Left lung (tissue), 10 donors: Measurements from ENCODE around the gene ZNF333. TPM values are rescaled to one million over a fixed set of nuclear protein-coding genes. Genes with fewer than 3 reads are reported as not detected.
"Not testable (repeated sequence)": the region's sequence is repeated elsewhere in the genome, so short reads cannot be mapped to it uniquely, and the experiment has no call there.

Experiments
- ATAC-seq: fragments of 200-7000 bp; cut with Tn5 transposase; one replicate; pipeline ENCODE4 v1.9.1; 2020; ENCODE audit warnings: moderate library complexity
- DNase-seq, 4 donors: peaks; one replicate each; pipeline ENCODE4 v3.0.0-alpha.2; 2013 to 2020
- H3K27ac ChIP-seq, 2 donors: fragments of 200-600 bp; sonication (generic) in 1 of 2; one replicate each; pipeline versions ENCODE4 v1.5.0 to v1.8.0; 2020 to 2021
- H3K27me3 ChIP-seq, 2 donors: fragments of 200-600 bp; sonication (generic) in 1 of 2; one replicate each; pipeline versions ENCODE4 v1.5.0 to v1.8.0; 2020 to 2021
- H3K36me3 ChIP-seq, 2 donors: fragments of 200-600 bp; sonication (generic) in 1 of 2; one replicate each; pipeline versions ENCODE4 v1.5.0 to v1.8.0; 2020 to 2021
- H3K4me1 ChIP-seq, 2 donors: fragments of 200-600 bp; one replicate each; pipeline ENCODE4 v1.8.0; 2021
- H3K4me3 ChIP-seq, 2 donors: fragments of 200-600 bp; sonication (generic) in 1 of 2; one replicate each; pipeline versions ENCODE4 v1.5.0 to v1.8.0; 2020 to 2021; ENCODE audit warnings: mild to moderate bottlenecking in 1 of 2
- H3K9me3 ChIP-seq, 2 donors: fragments of 200-600 bp; sonication (generic) in 1 of 2; one replicate each; pipeline versions ENCODE4 v1.5.0 to v1.8.0; 2020 to 2021
- intact Hi-C, 2 donors: fragments of 100-400 bp; cut with DNase I; formaldehyde crosslinking; loops; one replicate each; pipeline versions ENCODE4 v1.11.2 to v1.14.2; 2022
- polyA plus RNA-seq, 6 donors: library from polyadenylated mRNA; unstranded; fragments of 120-200 nt; gene quantifications; one replicate each; pipeline ENCODE4 v1.2.1, GENCODE V29; 2013; ENCODE audit not compliant: insufficient read length in 6 of 6
- total RNA-seq, 2 donors: library from RNA; stranded (reverse); fragmentation: NEBNext Ultra II Directional; extraction: Animal tissue kit (Norgen Biotek cat#: 25700); gene quantifications; one replicate each; pipeline ENCODE4 v1.2.1, GENCODE V29; 2021
- TF ChIP-seq, protein P1 (sequence below), 2 donors: fragments of 200-600 bp; sonication (generic) in 1 of 2; IDR thresholded peaks; one replicate each; pipeline versions ENCODE4 v1.5.0 to v1.8.0; 2021; ENCODE audit warnings: antibody characterized with exemption in 2 of 2
- donor health status: DM: no; HTN: yes; CAD: no.
- donor health status: DM: no; HTN: no; CAD: no.

The ZNF333 gene
- total and polyA plus RNA-seq, 8 donors = 11.7 to 38.7 (median 35.6) TPM

DNA sequence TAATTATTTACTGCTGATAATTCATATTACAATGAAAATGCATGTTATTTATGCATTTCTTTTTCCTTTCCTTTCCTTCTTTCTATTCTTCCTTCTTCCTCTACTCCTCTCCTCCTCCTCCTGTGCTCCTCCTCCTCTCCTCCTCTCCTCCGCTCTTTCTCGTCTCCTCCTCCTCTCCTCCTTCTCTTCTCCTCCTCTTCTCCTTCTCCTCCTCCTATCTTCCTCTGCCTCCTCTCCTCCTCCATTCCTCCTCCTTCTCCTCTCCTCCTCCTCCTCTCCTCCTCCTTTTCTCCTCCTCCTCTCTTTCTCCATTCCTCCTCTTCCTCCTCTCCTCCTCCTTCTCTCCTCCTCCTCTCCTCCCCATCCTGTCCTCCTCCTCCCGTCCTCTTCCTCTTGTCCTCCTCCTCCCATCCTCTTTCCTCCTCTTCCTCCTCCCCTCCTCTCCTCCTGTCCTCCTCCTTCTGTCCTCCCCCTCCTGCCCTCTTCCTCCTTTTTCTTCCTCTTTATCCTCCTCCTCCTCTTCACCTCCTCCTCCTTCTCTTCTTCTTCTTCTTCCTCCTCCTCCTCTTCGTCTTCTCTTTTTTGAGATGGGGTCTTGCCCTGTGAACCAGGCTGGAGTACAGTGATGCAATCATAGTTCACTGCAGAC is 73.8 kb downstream of the ZNF333 start:
- no peaks in the 10 kb centered on the region for H3K9me3 ChIP-seq
- TF ChIP-seq, protein P1, sequence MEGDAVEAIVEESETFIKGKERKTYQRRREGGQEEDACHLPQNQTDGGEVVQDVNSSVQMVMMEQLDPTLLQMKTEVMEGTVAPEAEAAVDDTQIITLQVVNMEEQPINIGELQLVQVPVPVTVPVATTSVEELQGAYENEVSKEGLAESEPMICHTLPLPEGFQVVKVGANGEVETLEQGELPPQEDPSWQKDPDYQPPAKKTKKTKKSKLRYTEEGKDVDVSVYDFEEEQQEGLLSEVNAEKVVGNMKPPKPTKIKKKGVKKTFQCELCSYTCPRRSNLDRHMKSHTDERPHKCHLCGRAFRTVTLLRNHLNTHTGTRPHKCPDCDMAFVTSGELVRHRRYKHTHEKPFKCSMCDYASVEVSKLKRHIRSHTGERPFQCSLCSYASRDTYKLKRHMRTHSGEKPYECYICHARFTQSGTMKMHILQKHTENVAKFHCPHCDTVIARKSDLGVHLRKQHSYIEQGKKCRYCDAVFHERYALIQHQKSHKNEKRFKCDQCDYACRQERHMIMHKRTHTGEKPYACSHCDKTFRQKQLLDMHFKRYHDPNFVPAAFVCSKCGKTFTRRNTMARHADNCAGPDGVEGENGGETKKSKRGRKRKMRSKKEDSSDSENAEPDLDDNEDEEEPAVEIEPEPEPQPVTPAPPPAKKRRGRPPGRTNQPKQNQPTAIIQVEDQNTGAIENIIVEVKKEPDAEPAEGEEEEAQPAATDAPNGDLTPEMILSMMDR (IDR thresholded peaks at IDR 0.05) = no peak

DNA sequence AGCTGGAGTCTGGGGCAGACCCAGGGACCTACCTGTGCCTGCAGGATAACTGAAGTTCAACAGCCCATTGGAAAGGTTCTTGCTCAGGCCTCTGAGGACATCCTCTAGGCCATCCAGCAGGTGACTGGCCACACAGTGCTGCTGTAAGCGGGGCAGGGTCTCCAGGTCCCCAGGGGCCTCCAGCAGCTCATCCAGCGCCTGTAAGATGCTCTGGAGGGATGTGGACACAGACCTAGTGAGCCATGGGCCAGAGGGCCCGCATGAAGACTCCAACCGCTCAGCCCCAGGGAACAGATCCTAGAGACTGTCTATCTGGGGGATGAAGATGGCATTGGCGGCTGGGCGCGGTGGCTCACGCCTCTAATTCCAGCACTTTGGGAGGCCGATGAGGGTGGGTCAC is 74.6 kb downstream of the ZNF333 start:
- H3K9me3 ChIP-seq = no peaks in the 10 kb centered on the region
- H3K36me3 ChIP-seq = peaks cover 0 to 83% of the 10 kb centered on the region in 2 donors
- DNase-seq = no peak
- peaks cover 0 to 27% of the 10 kb centered on the region in 2 donors for H3K27me3 ChIP-seq
- no peak for ATAC-seq
- intact Hi-C loops = no loop called here
- TF ChIP-seq, protein P1 (IDR thresholded peaks at IDR 0.05) = no peak
- H3K4me1 ChIP-seq = peaks cover 0 to 3% of the 10 kb centered on the region in 2 donors
- H3K27ac ChIP-seq = peak overlapping the region in 1 of 2 donors; percentile 51
- H3K4me3 ChIP-seq = no peak overlapping the region

More for the DNA sequence above, 73.8 kb downstream of the ZNF333 start:
- H3K27me3 ChIP-seq = peaks cover 0 to 25% of the 10 kb centered on the region in 2 donors
- peak overlapping the region in 1 of 2 donors; percentile 51 for H3K27ac ChIP-seq
- no peak for ATAC-seq
- no peak overlapping the region for H3K4me3 ChIP-seq
- peaks cover 0 to 3% of the 10 kb centered on the region in 2 donors for H3K4me1 ChIP-seq
- intact Hi-C loops = no loop called here
- H3K36me3 ChIP-seq = peaks cover 0 to 80% of the 10 kb centered on the region in 2 donors
- DNase-seq = no peak

DNA sequence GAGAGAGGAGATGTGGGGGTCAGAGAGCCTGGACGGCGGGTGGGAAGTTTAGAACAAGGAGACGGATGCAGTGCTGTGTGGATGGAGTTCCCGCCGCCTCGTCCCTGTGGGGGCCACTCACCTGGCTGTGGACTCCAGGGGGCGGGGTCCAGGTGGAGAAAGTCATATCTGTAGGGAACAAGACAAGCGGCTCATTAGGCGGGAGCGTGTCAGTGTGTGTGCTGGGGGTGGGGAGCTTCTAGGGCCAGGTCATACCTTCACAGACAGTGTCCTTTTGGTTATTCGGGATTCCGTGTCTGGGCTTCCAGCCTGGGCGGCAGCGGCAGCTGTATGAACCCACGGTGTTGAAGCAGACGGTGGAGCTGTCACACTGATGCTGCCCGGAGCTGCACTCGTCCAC is 75.6 kb downstream of the ZNF333 start:
- intact Hi-C loops, ATAC-seq: not testable (repeated sequence)
- peaks cover 0 to 90% of the 10 kb centered on the region in 2 donors for H3K36me3 ChIP-seq

DNA sequence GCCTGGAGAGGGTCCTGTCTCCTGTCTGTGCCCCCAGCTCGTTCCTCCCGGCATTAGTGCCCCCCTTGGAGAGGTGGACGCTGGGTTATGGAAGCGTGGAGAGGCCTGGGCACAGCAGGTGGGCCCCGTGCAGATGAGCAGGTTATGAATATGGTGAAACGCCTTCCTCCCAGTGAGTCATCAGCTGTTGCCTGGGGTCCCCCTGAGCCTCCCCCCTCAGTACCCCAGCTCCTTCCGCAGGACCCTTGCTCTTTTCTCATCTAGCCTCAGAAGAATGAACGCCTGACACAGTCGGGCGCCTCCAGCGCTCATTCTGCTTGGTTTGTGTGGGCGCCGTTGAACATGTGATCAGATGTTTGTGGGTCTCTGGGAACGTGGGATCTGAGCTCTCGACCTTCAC is 76.0 kb downstream of the ZNF333 start:
- intact Hi-C loops = not testable (repeated sequence)

More for the DNA sequence above, 75.6 kb downstream of the ZNF333 start:
- H3K27me3 ChIP-seq = peaks cover 0 to 30% of the 10 kb centered on the region in 2 donors
- not testable (repeated sequence) for DNase-seq, H3K9me3 ChIP-seq, H3K4me3 ChIP-seq, H3K27ac ChIP-seq, H3K4me1 ChIP-seq

DNA sequence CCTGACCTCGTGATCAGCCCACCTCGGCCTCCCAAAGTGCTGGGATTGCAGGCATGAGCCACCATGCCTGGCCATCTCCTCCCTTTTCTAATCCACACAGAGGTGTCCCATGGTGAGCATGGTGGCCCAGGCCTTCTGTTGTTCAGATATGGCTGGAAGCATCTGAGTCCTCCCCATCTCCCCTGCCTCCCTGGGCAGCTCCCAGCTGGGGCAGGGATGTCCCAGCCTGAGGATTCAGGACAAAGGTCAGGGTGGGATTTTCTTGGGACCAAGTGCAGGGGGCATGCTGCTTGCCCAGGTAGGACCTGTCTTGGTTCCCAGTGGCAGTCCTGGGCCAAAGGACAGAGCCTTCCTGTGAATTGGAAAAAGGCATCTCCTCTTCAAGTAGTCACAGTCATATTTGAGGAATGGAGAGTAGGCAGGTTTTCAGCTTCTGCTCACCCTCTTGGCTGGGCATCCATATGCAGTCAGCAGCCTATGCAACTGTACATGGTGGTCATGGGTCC is 77.7 kb downstream of the ZNF333 start:
- Histone ChIP-seq H3K4me3 (no peak overlapping the region), H3K9me3 (no peaks in the 10 kb centered on the region), H3K4me1 (peaks cover 0 to 10% of the 10 kb centered on the region in 2 donors), H3K27me3 (peaks cover 0 to 24% of the 10 kb centered on the region in 2 donors), H3K27ac (no peak overlapping the region), H3K36me3 (peaks cover 0 to 92% of the 10 kb centered on the region in 2 donors)
- TF ChIP-seq, protein P1 (IDR thresholded peaks at IDR 0.05) = no peak
- DNase-seq (no peak), ATAC-seq (no peak)
- intact Hi-C loops = no loop called here

More for the DNA sequence above, 76.0 kb downstream of the ZNF333 start:
- H3K9me3 ChIP-seq, H3K4me1 ChIP-seq, H3K27ac ChIP-seq, H3K4me3 ChIP-seq, ATAC-seq, DNase-seq: not testable (repeated sequence)
- Histone ChIP-seq H3K27me3 (peaks cover 0 to 30% of the 10 kb centered on the region in 2 donors), H3K36me3 (peaks cover 0 to 90% of the 10 kb centered on the region in 2 donors)

DNA sequence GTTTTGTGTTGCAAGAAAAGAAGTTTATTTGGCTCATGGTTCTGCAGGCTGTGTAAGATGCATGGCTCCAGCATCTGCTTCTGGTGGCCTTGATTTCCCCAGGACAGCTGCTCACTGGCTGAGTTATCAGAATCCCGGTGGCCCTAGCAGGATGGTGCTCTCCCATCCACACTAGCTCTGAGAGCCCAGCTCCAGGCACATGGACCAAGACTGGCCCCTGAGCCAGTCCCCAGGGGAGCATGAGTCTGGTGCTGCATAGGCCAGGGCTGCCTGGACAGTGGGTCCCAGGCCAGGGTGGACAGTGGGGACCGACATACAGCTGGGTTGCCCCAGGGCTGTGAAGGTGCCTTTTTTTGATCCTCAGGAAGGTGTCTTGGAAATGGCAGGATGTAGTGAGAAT is 78.2 kb downstream of the ZNF333 start:
- Histone ChIP-seq H3K4me3 (no peak overlapping the region), H3K27ac (no peak overlapping the region), H3K36me3 (peaks cover 0 to 92% of the 10 kb centered on the region in 2 donors), H3K9me3 (no peaks in the 10 kb centered on the region), H3K27me3 (peaks cover 0 to 29% of the 10 kb centered on the region in 2 donors), H3K4me1 (peaks cover 0 to 10% of the 10 kb centered on the region in 2 donors)
- no peak for ATAC-seq
- intact Hi-C loops = no loop called here
- TF ChIP-seq, protein P1 (IDR thresholded peaks at IDR 0.05) = no peak
- no peak for DNase-seq
